OCI-LY3 (cell line): ENCODE results near the gene KPNA2.

Source experiments
- H2AFZ ChIP-seq: fragments of 200-600, 300-600 bp; shearing (Covaris generic); 2 replicates; pipeline ENCODE4 v1.6.0; 2014; ENCODE audit warnings: antibody characterized with exemption, low read depth, low read length
- H3K27ac ChIP-seq: fragments of 200-600, 300-600 bp; sonication (generic); 2 replicates; pipeline ENCODE4 v1.5.1; 2014; ENCODE audit warnings: mild to moderate bottlenecking, low read length, moderate library complexity, mixed read lengths
- H3K27me3 ChIP-seq: fragments of 200-600, 300-600 bp; sonication (generic); 2 replicates; pipeline ENCODE4 v1.6.1; 2014; ENCODE audit warnings: low read depth, low read length, mixed read lengths
- H3K36me3 ChIP-seq: fragments of 200-600, 300-600 bp; sonication (generic); replicated peaks from 2 replicates; pipeline ENCODE3; 2014; ENCODE audit warnings: low read depth, low read length, mixed read lengths
- H3K4me1 ChIP-seq: fragments of 300-600, 200-600 bp; sonication (generic); 2 replicates; pipeline ENCODE4 v1.6.1; 2014; ENCODE audit warnings: low read length, mixed read lengths
- H3K4me2 ChIP-seq: fragments of 200-600, 300-600 bp; sonication (generic); 2 replicates; pipeline ENCODE4 v1.6.1; 2014; ENCODE audit warnings: low read length, mixed read lengths
- H3K4me3 ChIP-seq: fragments of 300-600, 200-600 bp; sonication (generic); 2 replicates; pipeline ENCODE4 v1.5.1; 2014; ENCODE audit warnings: antibody characterized with exemption, mild to moderate bottlenecking, low read length, moderate library complexity
- H3K79me2 ChIP-seq: fragments of 300-600, 200-600 bp; shearing (Covaris generic); 2 replicates; pipeline ENCODE4 v1.6.1; 2014; ENCODE audit warnings: mild to moderate bottlenecking, low read length, mixed read lengths
- H3K9ac ChIP-seq: fragments of 300-600, 200-600 bp; shearing (Covaris generic); 2 replicates; pipeline ENCODE4 v1.6.0; 2014; ENCODE audit warnings: mild to moderate bottlenecking, low read length, moderate library complexity
- H3K9me3 ChIP-seq: fragments of 200-600, 300-600 bp; shearing (Covaris generic); 2 replicates; pipeline ENCODE4 v1.6.1; 2014; ENCODE audit warnings: low read length, mixed read lengths; ENCODE audit not compliant: insufficient read depth
- H4K20me1 ChIP-seq: fragments of 200-600, 300-600 bp; sonication (generic); 2 replicates; pipeline ENCODE4 v1.6.1; 2016; ENCODE audit warnings: low read length, mixed read lengths; ENCODE audit not compliant: insufficient read depth
- CTCF ChIP-seq: fragments of 200-600, 300-600 bp; sonication (generic); IDR thresholded peaks from 2 replicates; pipeline ENCODE4 v1.5.1; 2014; ENCODE audit warnings: antibody characterized with exemption, low read length, low read depth
- EZH2phosphoT487 ChIP-seq: fragments of 200-600 bp; shearing (Covaris generic); IDR thresholded peaks from 2 replicates; pipeline ENCODE4 v1.6.1; 2018; ENCODE audit warnings: antibody characterized with exemption, mixed run types, low read depth

The KPNA2 gene

DNA sequence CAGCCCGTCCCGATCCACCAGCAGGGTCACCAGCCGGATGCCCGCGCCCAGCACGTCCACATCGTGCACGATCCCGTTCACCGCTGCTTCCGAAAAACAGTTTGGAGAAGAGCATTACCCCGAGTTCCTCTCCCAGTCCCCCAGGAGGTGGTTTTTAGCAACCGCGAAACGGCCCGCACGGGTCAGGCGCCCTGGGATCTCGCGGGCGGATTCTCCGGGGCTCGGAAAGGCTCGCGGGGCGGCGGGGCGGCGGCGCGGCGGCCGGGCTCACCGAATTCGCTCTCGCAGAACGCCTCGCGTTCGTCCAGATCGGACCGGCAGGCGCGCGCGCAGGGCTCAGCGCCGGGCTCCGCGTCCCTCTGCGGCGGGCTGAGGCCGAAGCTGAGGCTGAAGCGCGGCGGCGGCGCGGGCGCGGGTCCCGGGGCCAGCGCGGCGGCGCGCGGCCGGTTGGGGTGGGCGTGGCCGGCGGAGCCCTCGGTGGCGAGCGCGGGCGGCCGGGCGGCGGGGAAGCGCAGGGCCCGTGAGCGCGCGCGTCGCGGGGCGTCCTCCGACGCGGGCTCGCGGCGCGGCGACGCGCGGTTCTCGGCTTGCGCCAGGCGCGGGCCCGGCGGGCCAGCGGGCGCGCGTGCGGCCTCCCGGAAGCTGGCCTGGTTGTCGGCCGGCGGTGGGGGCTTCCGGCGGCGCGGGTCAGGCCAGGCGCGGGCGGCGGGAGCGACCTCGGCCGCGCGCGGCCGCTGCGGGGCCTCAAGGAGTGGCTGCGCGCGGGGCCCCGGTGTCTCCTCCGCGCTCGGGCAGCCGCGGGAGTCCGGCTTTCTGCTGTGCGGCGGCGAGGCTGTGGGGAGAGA is 42.2 kb upstream of the KPNA2 start:
- Histone ChIP-seq H4K20me1 (no peaks in the 10 kb centered on the region), H2AFZ (peak overlapping the region; percentile 78; the same call in 1 of the 2 replicates), H3K4me2 (peak overlapping the region; percentile 100), H3K79me2 (no peaks in the 10 kb centered on the region), H3K36me3 (no peaks in the 10 kb centered on the region), H3K9ac (peak overlapping the region; percentile 80), H3K27me3 (peaks cover 17% of the 10 kb centered on the region), H3K4me3 (peak overlapping the region; percentile 97), H3K27ac (peak overlapping the region; percentile 77), H3K4me1 (peaks cover 22% of the 10 kb centered on the region), H3K9me3 (no peaks in the 10 kb centered on the region)
- TF ChIP-seq CTCF (no peak), EZH2phosphoT487 (no peak)

DNA sequence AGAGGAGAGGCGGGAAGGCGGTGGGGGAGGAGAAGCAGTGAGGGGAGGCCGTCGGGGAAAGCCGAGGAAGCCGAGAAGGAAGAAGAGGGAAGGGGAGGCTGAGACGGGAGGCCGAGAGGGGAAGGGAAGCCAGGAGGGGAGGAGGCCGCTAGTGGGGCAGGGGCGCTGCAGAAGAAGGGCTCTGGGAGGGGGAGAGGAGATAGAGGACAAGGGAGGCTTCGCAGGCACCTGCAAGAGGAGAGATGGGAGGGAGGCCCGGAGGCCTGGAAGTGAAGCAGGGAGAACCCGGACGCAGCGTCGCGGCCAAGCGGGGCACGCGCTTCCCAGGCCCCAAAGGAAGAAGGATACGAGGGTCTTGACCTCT is 41.6 kb upstream of the KPNA2 start:
- Histone ChIP-seq H3K27me3 (peaks cover 17% of the 10 kb centered on the region), H3K4me1 (peaks cover 22% of the 10 kb centered on the region), H3K9ac (peak overlapping the region; percentile 76), H3K4me2 (peak overlapping the region; percentile 100), H2AFZ (peak overlapping the region; percentile 33; the same call in 1 of the 2 replicates), H3K27ac (peak overlapping the region; percentile 77), H3K79me2 (no peaks in the 10 kb centered on the region), H3K4me3 (peak overlapping the region; percentile 83), H3K9me3 (no peaks in the 10 kb centered on the region), H4K20me1 (no peaks in the 10 kb centered on the region), H3K36me3 (no peaks in the 10 kb centered on the region)
- TF ChIP-seq EZH2phosphoT487: no peak
- TF ChIP-seq CTCF: no peak

DNA sequence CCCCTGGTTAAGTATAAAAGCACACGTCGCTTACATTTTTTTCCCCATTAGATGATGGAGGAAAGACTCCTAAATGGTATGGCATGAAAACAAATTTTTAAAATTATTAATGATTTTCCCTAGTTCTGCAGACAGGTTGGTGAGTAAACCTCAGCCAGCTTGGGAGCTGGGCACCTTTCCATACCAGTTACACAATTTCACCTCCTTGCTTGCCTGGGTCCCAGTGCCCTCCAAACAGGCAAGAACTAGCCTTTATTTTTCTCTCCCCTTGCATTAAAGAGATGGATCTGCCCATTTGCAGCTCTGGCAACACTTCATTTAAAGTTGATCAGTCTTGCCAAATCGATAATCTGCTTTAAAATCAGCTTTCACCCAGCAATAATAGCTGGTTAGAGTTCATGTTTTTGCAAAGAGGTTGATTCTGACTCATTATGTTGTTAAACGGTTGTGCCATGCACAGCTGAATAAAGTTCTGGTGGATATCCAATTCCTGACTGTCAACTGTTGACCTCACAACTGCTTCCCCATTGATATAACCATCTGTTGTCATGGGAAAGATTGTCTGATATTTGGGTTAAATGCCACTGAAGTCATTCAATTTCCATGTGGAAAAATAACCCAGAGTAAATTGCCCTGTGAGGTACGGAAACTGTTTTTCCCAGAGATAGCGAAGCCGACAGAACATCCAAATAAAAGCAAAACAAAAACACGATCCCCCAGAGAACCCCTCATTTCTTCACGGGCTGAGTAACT is 40.5 kb upstream of the KPNA2 start:
- Histone ChIP-seq H3K9ac (peak overlapping the region; percentile 53), H3K9me3 (no peaks in the 10 kb centered on the region), H3K27ac (no peak overlapping the region), H2AFZ (no peak overlapping the region; the same call in 1 of the 2 replicates), H3K4me3 (peak overlapping the region; percentile 94), H4K20me1 (no peaks in the 10 kb centered on the region), H3K79me2 (no peaks in the 10 kb centered on the region), H3K27me3 (peaks cover 17% of the 10 kb centered on the region), H3K36me3 (no peaks in the 10 kb centered on the region), H3K4me2 (peak overlapping the region; percentile 100), H3K4me1 (peaks cover 22% of the 10 kb centered on the region)
- TF ChIP-seq CTCF (no peak), EZH2phosphoT487 (no peak)
